Ishikawa (cell line): Measurements from ENCODE around the gene DHX8.

Experiments
- CREB1 ChIP-seq: IDR thresholded peaks from 2 replicates; pipeline ENCODE4 v1.6.1; 2012; ENCODE audit warnings: low read depth
- EGR1 ChIP-seq: IDR thresholded peaks from 2 replicates; pipeline ENCODE4 v1.6.1; 2012
- EP300 ChIP-seq: IDR thresholded peaks from 2 replicates; pipeline ENCODE4 v1.6.1; 2012; ENCODE audit warnings: borderline replicate concordance
- FOXM1 ChIP-seq: IDR thresholded peaks from 2 replicates; pipeline ENCODE4 v1.6.1; 2012; ENCODE audit warnings: low read depth, borderline replicate concordance
- RAD21 ChIP-seq: IDR thresholded peaks from 2 replicates; pipeline ENCODE4 v1.6.1; 2012; ENCODE audit warnings: low read depth
- TEAD4 ChIP-seq: IDR thresholded peaks from 2 replicates; pipeline ENCODE4 v1.6.1; 2012
- YY1 ChIP-seq: IDR thresholded peaks from 2 replicates; pipeline ENCODE4 v1.6.1; 2012; ENCODE audit warnings: low read depth
- ZBTB7A ChIP-seq: IDR thresholded peaks from 2 replicates; pipeline ENCODE4 v1.6.1; 2012; ENCODE audit warnings: low read depth
- TF ChIP-seq, protein P1 (sequence below): IDR thresholded peaks from 2 replicates; pipeline ENCODE4 v1.6.1; 2012
- TF ChIP-seq, protein P2 (sequence below): IDR thresholded peaks from 2 replicates; pipeline ENCODE4 v1.6.1; 2012; ENCODE audit warnings: low read depth, mild to moderate bottlenecking

DNA sequence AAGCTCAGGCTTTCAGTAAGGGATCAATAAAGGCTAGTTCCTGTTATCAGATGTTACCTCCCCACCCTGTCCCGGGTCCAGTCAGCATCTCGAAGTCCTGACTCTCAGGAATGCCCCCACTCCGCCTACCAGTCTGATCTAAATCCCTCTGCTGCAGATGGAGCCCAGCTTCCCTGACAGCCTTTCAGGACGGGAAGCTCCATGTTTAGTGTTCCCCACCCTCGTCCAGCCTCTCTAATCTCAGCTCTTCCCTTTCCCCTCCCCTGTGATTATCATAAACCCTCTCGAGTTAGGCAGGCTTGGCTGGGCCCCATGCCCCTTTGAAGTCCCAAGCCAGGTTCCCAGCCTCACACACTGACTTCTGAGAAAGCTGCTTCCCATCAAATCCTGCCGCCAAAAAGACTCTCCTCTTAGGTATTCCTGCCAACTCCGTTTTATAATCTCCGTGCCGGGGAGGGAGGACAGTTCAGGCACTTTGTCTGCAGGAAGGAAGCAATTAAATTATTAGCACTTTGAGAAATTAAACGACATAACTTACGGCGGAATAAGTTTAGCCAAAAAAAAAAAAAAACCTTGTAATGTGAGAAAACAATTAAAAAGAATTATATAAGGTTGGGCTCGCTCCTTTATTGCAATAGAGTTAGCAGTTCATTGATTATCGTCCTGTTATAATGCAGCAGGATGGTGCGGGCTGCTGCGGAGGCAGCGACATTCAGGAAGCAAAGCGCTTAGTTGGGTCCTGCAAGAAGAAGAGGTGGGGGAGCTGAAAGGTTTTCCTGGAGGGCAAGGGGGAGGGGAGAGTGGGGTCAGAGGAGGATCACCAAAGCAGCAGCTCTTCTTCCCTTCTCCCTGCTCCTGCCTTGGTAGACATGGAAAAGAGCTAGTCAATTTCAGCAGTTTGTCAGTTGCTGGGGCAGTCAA is 79.2 kb downstream of the DHX8 start:
- no peak for TF ChIP-seq FOXM1
- TF ChIP-seq, protein P1, sequence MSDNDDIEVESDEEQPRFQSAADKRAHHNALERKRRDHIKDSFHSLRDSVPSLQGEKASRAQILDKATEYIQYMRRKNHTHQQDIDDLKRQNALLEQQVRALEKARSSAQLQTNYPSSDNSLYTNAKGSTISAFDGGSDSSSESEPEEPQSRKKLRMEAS, result no peak
- no peak for TF ChIP-seq TEAD4
- no peak for TF ChIP-seq CREB1
- TF ChIP-seq ZBTB7A, result no peak
- TF ChIP-seq EGR1, result no peak
- TF ChIP-seq YY1, result no peak
- no peak for TF ChIP-seq RAD21
- TF ChIP-seq EP300, result no peak
- TF ChIP-seq, protein P2, sequence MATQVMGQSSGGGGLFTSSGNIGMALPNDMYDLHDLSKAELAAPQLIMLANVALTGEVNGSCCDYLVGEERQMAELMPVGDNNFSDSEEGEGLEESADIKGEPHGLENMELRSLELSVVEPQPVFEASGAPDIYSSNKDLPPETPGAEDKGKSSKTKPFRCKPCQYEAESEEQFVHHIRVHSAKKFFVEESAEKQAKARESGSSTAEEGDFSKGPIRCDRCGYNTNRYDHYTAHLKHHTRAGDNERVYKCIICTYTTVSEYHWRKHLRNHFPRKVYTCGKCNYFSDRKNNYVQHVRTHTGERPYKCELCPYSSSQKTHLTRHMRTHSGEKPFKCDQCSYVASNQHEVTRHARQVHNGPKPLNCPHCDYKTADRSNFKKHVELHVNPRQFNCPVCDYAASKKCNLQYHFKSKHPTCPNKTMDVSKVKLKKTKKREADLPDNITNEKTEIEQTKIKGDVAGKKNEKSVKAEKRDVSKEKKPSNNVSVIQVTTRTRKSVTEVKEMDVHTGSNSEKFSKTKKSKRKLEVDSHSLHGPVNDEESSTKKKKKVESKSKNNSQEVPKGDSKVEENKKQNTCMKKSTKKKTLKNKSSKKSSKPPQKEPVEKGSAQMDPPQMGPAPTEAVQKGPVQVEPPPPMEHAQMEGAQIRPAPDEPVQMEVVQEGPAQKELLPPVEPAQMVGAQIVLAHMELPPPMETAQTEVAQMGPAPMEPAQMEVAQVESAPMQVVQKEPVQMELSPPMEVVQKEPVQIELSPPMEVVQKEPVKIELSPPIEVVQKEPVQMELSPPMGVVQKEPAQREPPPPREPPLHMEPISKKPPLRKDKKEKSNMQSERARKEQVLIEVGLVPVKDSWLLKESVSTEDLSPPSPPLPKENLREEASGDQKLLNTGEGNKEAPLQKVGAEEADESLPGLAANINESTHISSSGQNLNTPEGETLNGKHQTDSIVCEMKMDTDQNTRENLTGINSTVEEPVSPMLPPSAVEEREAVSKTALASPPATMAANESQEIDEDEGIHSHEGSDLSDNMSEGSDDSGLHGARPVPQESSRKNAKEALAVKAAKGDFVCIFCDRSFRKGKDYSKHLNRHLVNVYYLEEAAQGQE, result no peak
